Fibroblast of lung (primary cell): Measurements from ENCODE around the gene SIGMAR1. TPM values are rescaled to one million over a fixed set of nuclear protein-coding genes. Genes with fewer than 3 reads are reported as not detected.

Experiments
- DNase-seq, 2 donors: peaks; one replicate each; pipeline versions ENCODE4 v3.0.0 to v3.0.0-alpha.2; 2010; ENCODE audit warnings: low read depth in 2 of 2
- H2AFZ ChIP-seq: 2 replicates; pipeline ENCODE4 v1.5.1; 2012; ENCODE audit warnings: low read length, control low read depth, inconsistent platforms
- H3K27ac ChIP-seq: 2 replicates; pipeline ENCODE4 v1.5.1; 2011; ENCODE audit warnings: low read length, control low read depth; ENCODE audit not compliant: insufficient read depth
- H3K27me3 ChIP-seq: 2 replicates; pipeline ENCODE4 v1.5.1; 2011; ENCODE audit warnings: mild to moderate bottlenecking, low read length; ENCODE audit not compliant: control insufficient read depth, insufficient read depth
- H3K36me3 ChIP-seq: 2 replicates; pipeline ENCODE4 v1.5.1; 2011; ENCODE audit warnings: low read length; ENCODE audit not compliant: control insufficient read depth, insufficient read depth
- H3K4me1 ChIP-seq: 2 replicates; pipeline ENCODE4 v1.5.1; 2011; ENCODE audit warnings: low read length; ENCODE audit not compliant: control insufficient read depth, insufficient read depth; ENCODE audit errors: extremely low read depth
- H3K4me2 ChIP-seq: 2 replicates; pipeline ENCODE4 v1.5.1; 2011; ENCODE audit warnings: low read length, control low read depth; ENCODE audit not compliant: insufficient read depth; ENCODE audit errors: extremely low read depth
- H3K4me3 ChIP-seq, 4 experiments: fragments of 200-600 bp in 1 of 4; sonication (generic) in 1 of 4; replicated peaks in 1 of 4; 2 replicates each; pipeline ENCODE4 v1.5.1; 2011 to 2016; ENCODE audit warnings: low read length in 4 of 4, low read depth in 3 of 4, mild to moderate bottlenecking in 3 of 4, control low read depth in 2 of 4, inconsistent platforms in 1 of 4, mixed read lengths in 1 of 4; ENCODE audit not compliant: insufficient read depth in 1 of 4; ENCODE audit errors: control extremely low read depth in 1 of 4
- H3K79me2 ChIP-seq: 2 replicates; pipeline ENCODE4 v1.5.1; 2012; ENCODE audit warnings: mild to moderate bottlenecking, low read length, inconsistent platforms; ENCODE audit not compliant: control insufficient read depth, insufficient read depth
- H3K9ac ChIP-seq: 2 replicates; pipeline ENCODE4 v1.5.1; 2011; ENCODE audit warnings: mild to moderate bottlenecking, low read length, control low read depth; ENCODE audit not compliant: insufficient read depth
- H3K9me3 ChIP-seq: 2 replicates; pipeline ENCODE4 v1.5.1; 2012; ENCODE audit warnings: low read depth, low read length; ENCODE audit not compliant: control insufficient read depth, insufficient read depth
- H4K20me1 ChIP-seq: 2 replicates; pipeline ENCODE4 v1.5.1; 2011; ENCODE audit warnings: low read length; ENCODE audit not compliant: control insufficient read depth, insufficient read depth; ENCODE audit errors: extremely low read depth
- EZH2 ChIP-seq: IDR thresholded peaks from 2 replicates; pipeline ENCODE4 v1.5.1; 2012; ENCODE audit warnings: low read length, control low read depth, mild to moderate bottlenecking; ENCODE audit errors: missing control alignments
- polyA plus RNA-seq, 2 donors: library from polyadenylated mRNA; depleted of rRNA in 1 of 2; stranded (reverse) in 1 of 2; unstranded in 1 of 2; fragments of >200 nt; gene quantifications; 2 replicates each; pipeline ENCODE4 v1.2.1, GENCODE V29; 2011 to 2012; ENCODE audit warnings: missing spikeins in 1 of 2
- total RNA-seq: library from RNA; depleted of rRNA; stranded (reverse); fragments of >200 nt; gene quantifications from 2 replicates; pipeline ENCODE4 v1.2.1, GENCODE V29; 2014
- TF ChIP-seq, protein P1 (sequence below), 2 donors: IDR thresholded peaks in 1 of 2; conservative IDR thresholded peaks in 1 of 2; 1 replicate in 1 of 2; 2 replicates in 1 of 2; pipeline ENCODE4 v1.5.1; 2011 to 2012; ENCODE audit warnings: low read length in 2 of 2, control low read depth in 1 of 2, inconsistent platforms in 1 of 2, low read depth in 1 of 2, mild to moderate bottlenecking in 1 of 2

Gene SIGMAR1
- total and polyA plus RNA-seq, 2 donors (not counting 1 experiment from before 2014, with no cell fraction given) = 52.5 to 61.2 TPM

DNA sequence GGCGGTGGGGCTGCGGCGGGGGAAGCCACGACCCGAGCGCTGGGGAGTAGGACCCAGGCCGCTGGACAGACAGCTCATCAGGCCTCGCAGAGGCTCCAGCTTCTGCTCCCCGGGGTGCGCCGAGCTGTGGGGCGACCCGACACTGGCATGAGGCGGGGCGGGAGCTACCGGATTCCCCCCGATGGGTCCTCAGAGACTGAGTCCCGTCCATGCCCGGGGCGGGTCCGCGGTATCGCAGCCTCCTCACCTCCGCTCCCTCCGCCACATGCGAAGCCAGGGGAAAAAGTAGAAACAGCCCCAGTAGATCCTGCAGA lies 27.4 kb upstream of the SIGMAR1 start:
- H3K9me3 ChIP-seq = no peaks in the 10 kb centered on the region
- H3K27ac ChIP-seq = peak overlapping the region; percentile 38
- peak overlapping the region; percentile 89 for H3K4me2 ChIP-seq
- no peak for DNase-seq
- H3K27me3 ChIP-seq = no peaks in the 10 kb centered on the region
- H3K4me3 ChIP-seq = peak overlapping the region; percentile 51 to 64 (median 64)
- peaks cover 17% of the 10 kb centered on the region for H3K79me2 ChIP-seq
- peaks cover 3% of the 10 kb centered on the region for H3K36me3 ChIP-seq
- H3K9ac ChIP-seq = peak overlapping the region; percentile 33
- peaks cover 9% of the 10 kb centered on the region for H3K4me1 ChIP-seq
- TF ChIP-seq EZH2 = no peak
- TF ChIP-seq, protein P1, sequence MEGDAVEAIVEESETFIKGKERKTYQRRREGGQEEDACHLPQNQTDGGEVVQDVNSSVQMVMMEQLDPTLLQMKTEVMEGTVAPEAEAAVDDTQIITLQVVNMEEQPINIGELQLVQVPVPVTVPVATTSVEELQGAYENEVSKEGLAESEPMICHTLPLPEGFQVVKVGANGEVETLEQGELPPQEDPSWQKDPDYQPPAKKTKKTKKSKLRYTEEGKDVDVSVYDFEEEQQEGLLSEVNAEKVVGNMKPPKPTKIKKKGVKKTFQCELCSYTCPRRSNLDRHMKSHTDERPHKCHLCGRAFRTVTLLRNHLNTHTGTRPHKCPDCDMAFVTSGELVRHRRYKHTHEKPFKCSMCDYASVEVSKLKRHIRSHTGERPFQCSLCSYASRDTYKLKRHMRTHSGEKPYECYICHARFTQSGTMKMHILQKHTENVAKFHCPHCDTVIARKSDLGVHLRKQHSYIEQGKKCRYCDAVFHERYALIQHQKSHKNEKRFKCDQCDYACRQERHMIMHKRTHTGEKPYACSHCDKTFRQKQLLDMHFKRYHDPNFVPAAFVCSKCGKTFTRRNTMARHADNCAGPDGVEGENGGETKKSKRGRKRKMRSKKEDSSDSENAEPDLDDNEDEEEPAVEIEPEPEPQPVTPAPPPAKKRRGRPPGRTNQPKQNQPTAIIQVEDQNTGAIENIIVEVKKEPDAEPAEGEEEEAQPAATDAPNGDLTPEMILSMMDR (conservative IDR thresholded peaks at IDR 0.05 in 1 of 2, IDR thresholded peaks at IDR 0.05 in 1 of 2; ENCODE audit: low read depth in 1 of 2, low read length in 2 of 2) = no peak
- peak overlapping the region; percentile 61 for H2AFZ ChIP-seq
- no peaks in the 10 kb centered on the region for H4K20me1 ChIP-seq

DNA sequence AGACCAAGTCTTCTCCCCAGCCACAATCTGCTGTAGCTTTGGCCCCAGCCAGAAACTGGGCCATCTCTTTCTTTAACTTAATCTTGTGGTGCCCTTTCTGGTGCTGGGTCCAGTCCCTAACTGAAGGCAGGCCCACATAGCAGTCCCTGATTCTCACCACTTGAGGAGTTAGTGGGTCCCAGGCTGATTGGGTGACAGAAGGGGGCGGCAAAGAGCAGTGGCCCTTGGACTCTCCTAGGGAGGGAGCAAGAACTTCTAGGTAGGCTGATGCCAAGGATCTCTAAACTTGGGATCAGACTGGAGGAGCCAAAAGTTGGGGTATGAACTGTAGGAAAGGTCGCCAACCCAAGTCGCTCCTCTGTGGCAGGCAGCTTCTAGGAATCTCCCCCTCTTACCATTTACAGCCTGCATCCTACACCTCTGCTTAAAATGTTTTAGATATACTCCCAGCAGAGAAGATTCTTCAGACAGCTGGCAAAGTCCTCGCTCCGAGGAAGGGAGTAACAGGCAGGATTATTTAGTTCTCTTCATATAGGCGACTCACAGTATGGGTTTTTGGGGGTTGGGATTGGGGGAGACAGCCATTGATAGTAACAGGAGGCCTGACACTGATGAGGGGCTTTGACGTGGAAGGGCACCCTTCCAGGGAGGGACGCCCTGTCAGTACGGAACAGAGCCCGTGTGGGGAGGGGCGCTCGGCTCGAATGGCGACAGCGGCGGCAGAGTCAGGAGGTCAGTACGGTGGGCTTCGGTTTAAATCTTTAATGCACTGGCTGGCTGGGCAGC lies 26.9 kb upstream of the SIGMAR1 start:
- H3K27me3 ChIP-seq = no peaks in the 10 kb centered on the region
- H3K9ac ChIP-seq = peak overlapping the region; percentile 33
- peaks cover 17% of the 10 kb centered on the region for H3K79me2 ChIP-seq
- TF ChIP-seq, protein P1 (conservative IDR thresholded peaks at IDR 0.05 in 1 of 2, IDR thresholded peaks at IDR 0.05 in 1 of 2; ENCODE audit: low read depth in 1 of 2, low read length in 2 of 2) = peak; percentile 92 to 97
- TF ChIP-seq EZH2 = no peak
- peaks cover 3% of the 10 kb centered on the region for H3K36me3 ChIP-seq
- H3K4me1 ChIP-seq = peaks cover 9% of the 10 kb centered on the region
- H3K4me2 ChIP-seq = peak overlapping the region; percentile 89
- H3K4me3 ChIP-seq = peak overlapping the region; percentile 51 to 64 (median 64)
- H2AFZ ChIP-seq = peak overlapping the region; percentile 64
- H4K20me1 ChIP-seq = no peaks in the 10 kb centered on the region
- H3K9me3 ChIP-seq = no peaks in the 10 kb centered on the region
- peak overlapping the region; percentile 38 for H3K27ac ChIP-seq
- peak; percentile 53 to 69 for DNase-seq

- TF ChIP-seq, protein P1 (conservative IDR thresholded peaks at IDR 0.05 in 1 of 2, IDR thresholded peaks at IDR 0.05 in 1 of 2; ENCODE audit: low read depth in 1 of 2, low read length in 2 of 2) = no peak
- no peak for TF ChIP-seq EZH2
- H3K4me1 ChIP-seq = peaks cover 9% of the 10 kb centered on the region
- H2AFZ ChIP-seq = no peak overlapping the region
- H3K36me3 ChIP-seq = peaks cover 3% of the 10 kb centered on the region
- H3K4me3 ChIP-seq = no peak overlapping the region
- H3K27me3 ChIP-seq = no peaks in the 10 kb centered on the region
- H3K9ac ChIP-seq = no peak overlapping the region
- H3K79me2 ChIP-seq = peaks cover 17% of the 10 kb centered on the region
- H3K9me3 ChIP-seq = no peaks in the 10 kb centered on the region
- no peak overlapping the region for H3K27ac ChIP-seq
- no peaks in the 10 kb centered on the region for H4K20me1 ChIP-seq
- no peak for DNase-seq
- no peak overlapping the region for H3K4me2 ChIP-seq
These were observed 25.7 kb upstream of the SIGMAR1 start for GRCh38 chr9:34663303-34663605.
